ENCODE data around the gene KNL1.

Gene KNL1

DNA sequence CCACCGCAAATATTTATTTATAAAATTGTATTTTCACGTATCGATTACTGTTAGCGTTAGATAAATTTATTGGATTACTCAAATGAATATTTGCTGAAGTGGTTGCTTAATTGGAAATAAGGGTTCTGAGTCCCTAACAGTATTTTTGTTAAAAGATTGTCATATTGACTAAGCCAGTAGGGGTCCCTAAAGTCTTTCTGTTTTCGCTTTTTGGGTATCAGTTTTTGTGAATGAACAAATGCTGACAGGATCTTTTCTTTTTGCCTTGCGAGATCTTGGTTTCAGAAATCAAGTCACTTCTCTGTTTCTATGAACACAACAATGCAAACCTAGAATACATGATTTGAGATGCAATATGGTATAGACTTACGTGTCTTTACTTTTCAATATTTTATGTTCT is 108.0 kb downstream of the KNL1 start:
- H3K27ac Mint-ChIP-seq = no peak overlapping the region
- no peak for DNase-seq

DNA sequence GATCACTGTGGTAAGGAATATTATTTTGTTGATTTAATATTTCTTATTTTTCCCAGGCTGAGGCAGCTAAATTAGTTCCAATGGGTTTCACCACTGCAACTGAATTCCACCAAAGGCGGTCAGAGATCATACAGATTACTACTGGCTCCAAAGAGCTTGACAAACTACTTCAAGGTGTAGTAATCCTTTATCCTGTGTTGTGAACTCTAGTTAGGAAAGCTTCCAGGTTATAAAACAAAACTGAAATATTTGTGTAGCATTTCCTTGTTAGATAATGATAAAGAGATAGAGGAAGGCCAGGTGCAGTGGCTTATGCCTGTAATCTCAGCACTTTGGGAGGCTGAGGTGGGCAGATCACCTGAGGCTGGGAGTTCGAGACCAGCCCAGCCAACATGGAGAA is 112.1 kb downstream of the KNL1 start:
- H3K9me3 Mint-ChIP-seq = no peaks in the 10 kb centered on the region

More for the DNA sequence above, 108.0 kb downstream of the KNL1 start:
- no peak overlapping the region for H3K4me3 Mint-ChIP-seq
- no peaks in the 10 kb centered on the region for H3K27me3 Mint-ChIP-seq
- H3K4me1 Mint-ChIP-seq (ENCODE audit: low read depth) = peaks cover 9% of the 10 kb centered on the region
- peaks cover 95% of the 10 kb centered on the region for H3K36me3 Mint-ChIP-seq (ENCODE audit: low read depth)
- H3K9me3 Mint-ChIP-seq = no peaks in the 10 kb centered on the region

More for the DNA sequence above, 112.1 kb downstream of the KNL1 start:
- H3K27ac Mint-ChIP-seq = no peak overlapping the region
- H3K27me3 Mint-ChIP-seq = no peaks in the 10 kb centered on the region
- DNase-seq = no peak
- H3K36me3 Mint-ChIP-seq (ENCODE audit: low read depth) = peaks cover 94% of the 10 kb centered on the region
- no peaks in the 10 kb centered on the region for H3K4me1 Mint-ChIP-seq (ENCODE audit: low read depth)
- no peak overlapping the region for H3K4me3 Mint-ChIP-seq

Measured in activated T-cell treated with anti-CD3 and anti-CD28 coated beads, Interleukin-2, amount 50 U/mL, for 24 hours (primary cell).